ENCODE measurements around the gene TRAF3.

Gene TRAF3

GRCh38 chr14:102939329-102939728 lies 162.1 kb downstream of the TRAF3 start:
- no peak for DNase-seq (ENCODE audit: low read depth)
- H3K4me3 ChIP-seq (ENCODE audit: low read length), result no peak overlapping the region
- no peak for TF ChIP-seq CTCF (conservative IDR thresholded peaks at IDR 0.05; ENCODE audit: low read depth, low read length)

- no peak for DNase-seq (ENCODE audit: low read depth)
- no peak overlapping the region for H3K4me3 ChIP-seq (ENCODE audit: low read length)
- TF ChIP-seq CTCF (conservative IDR thresholded peaks at IDR 0.05; ENCODE audit: low read depth, low read length), result no peak
These were observed 162.7 kb downstream of the TRAF3 start for GRCh38 chr14:102939820-102940561.

GRCh38 chr14:102940729-102941362 lies 163.6 kb downstream of the TRAF3 start:
- H3K4me3 ChIP-seq (ENCODE audit: low read length), result no peak overlapping the region
- DNase-seq (ENCODE audit: low read depth), result no peak
- no peak for TF ChIP-seq CTCF (conservative IDR thresholded peaks at IDR 0.05; ENCODE audit: low read depth, low read length)

GRCh38 chr14:102941419-102942011 lies 164.3 kb downstream of the TRAF3 start:
- DNase-seq (ENCODE audit: low read depth), result no peak
- H3K4me3 ChIP-seq (ENCODE audit: low read length), result no peak overlapping the region
- TF ChIP-seq CTCF (conservative IDR thresholded peaks at IDR 0.05; ENCODE audit: low read depth, low read length), result no peak

GRCh38 chr14:102942069-102942468 lies 164.8 kb downstream of the TRAF3 start:
- TF ChIP-seq CTCF (conservative IDR thresholded peaks at IDR 0.05; ENCODE audit: low read depth, low read length), result no peak
- H3K4me3 ChIP-seq (ENCODE audit: low read length), result no peak overlapping the region
- DNase-seq (ENCODE audit: low read depth), result no peak

GRCh38 chr14:102943454-102943853 lies 166.2 kb downstream of the TRAF3 start:
- DNase-seq (ENCODE audit: low read depth), result no peak
- no peak overlapping the region for H3K4me3 ChIP-seq (ENCODE audit: low read length)
- TF ChIP-seq CTCF (conservative IDR thresholded peaks at IDR 0.05; ENCODE audit: low read depth, low read length), result no peak

All from retinal pigment epithelial cell (primary cell).